ENCODE measurements around the gene C10orf53. TPM values are rescaled to one million over a fixed set of nuclear protein-coding genes. Genes with fewer than 3 reads are reported as not detected.
"Not testable (repeated sequence)": the region's sequence is repeated elsewhere in the genome, so short reads cannot be mapped to it uniquely, and the experiment has no call there.

C10orf53 gene
- total RNA-seq, 2 donors from 2014 or later: not detected

DNA sequence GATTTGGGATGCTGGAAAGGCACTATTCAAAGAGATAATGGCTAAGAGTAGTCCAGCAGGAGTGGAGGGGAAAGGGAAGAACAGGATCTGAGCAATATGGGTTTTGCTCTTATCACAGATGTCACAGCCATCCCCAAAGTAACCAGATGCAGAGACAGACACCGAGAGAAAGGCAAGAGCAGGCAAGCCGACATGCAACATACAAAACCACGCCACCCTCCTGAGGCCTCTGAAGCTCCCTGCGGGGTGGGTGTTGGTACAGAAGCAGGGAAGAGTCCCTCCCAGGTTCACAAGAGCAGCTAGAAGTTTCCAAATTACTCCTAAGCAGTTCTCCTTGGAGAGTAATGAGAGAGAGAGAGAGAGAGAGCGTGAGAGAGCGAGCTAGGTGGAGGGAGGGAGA is 10.8 kb upstream of the C10orf53 start:
- DNase-seq (no peak), ATAC-seq (no peak)
- intact Hi-C loops (cut with DNase I, micrococcal nuclease): no loop called here

DNA sequence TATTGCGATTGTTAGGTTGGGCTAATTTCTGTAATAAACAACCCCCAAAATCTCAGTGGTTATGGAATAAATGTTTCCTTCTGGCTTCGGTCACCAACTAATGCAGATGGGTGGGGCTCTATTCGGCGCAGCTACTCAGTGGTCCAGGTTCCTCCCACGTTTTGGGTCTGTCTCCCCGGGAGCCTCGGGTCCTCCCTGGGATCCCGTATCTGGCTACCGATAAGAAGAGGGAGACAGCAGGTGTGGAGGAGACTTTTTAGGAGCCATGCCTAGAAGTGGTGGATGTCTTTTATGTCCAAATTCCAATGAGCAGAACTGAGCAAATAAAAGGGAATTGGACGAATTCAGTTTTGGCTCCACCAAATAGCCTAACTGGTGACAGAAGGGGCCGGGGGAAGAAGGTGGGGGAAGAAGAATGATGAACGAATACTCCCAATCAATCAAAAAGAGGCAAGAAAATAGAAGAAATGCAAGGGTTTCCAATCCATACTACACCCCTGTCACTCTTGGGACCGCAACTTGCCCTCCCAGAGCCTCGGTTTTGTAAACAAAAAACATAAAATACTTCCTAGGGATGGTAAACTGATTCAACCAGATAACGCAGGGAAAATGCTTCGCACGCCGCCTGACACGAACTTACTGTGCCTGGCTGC is 498 bp upstream of the C10orf53 start:
- no peak for DNase-seq
- intact Hi-C loops (cut with DNase I, micrococcal nuclease): no loop called here
- no peak for ATAC-seq

DNA sequence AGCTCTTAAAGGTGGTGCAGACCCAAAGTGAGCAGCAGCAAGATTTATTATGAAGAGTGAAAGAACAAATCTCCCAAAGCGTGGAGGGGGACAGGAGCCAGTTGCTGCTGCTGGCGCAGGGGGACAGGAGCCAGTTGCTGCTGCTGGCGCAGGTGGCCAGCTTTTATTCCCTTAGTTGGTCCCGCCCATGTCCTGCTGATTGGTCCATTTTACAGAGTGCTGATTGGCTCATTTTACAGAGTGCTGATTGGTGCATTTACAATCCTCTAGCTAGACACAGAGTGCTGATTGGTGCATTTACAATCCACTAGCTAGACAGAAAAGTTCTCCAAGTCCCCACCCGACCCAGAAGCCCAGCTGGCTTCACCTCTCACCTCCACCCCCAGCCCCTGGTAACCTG is 3.0 kb downstream of the C10orf53 start:
- DNase-seq; ATAC-seq; intact Hi-C loops (cut with DNase I, micrococcal nuclease): not testable (repeated sequence)

DNA sequence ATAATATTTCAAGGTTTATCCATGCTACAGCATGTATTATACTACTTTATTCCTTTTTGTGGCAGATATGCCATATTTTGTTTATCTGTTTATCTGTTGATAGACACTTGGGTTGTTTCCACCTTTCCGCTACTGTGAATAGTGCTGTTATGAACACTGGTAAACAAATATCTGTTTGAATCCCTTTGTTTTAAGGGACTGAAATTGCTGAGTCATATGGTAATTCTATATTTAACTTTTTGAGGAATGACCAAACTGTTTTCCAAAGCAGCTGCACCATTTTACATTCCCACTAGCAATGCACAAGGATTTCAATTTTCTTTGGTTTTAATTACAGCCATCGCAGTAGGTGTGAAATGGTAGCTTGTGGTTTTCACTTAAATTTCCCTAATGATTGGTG is 3.4 kb downstream of the C10orf53 start:
- intact Hi-C loops (cut with DNase I, micrococcal nuclease): no loop called here
- DNase-seq: no peak
- no peak for ATAC-seq

DNA sequence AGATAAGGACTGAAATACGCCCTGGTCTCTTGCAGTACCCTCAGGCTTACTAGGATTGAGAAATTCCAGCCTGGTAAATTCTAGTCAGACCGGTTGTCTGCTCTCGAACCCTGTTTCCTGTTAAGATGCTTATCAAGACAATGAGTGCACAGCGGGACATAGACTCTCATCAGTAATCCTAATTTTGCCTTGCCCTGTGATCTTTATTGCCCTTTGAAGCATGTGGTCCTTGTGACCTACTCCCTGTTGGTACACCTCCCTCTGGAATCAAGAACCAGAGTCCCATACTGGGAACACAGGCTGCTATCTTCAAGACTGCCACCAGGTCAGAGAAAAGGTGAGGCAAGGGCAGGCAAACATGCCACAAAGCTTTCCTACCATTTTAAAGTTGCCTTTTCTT is 7.2 kb downstream of the C10orf53 start:
- intact Hi-C loops (cut with DNase I, micrococcal nuclease): no loop called here
- DNase-seq: no peak
- no peak for ATAC-seq

DNA sequence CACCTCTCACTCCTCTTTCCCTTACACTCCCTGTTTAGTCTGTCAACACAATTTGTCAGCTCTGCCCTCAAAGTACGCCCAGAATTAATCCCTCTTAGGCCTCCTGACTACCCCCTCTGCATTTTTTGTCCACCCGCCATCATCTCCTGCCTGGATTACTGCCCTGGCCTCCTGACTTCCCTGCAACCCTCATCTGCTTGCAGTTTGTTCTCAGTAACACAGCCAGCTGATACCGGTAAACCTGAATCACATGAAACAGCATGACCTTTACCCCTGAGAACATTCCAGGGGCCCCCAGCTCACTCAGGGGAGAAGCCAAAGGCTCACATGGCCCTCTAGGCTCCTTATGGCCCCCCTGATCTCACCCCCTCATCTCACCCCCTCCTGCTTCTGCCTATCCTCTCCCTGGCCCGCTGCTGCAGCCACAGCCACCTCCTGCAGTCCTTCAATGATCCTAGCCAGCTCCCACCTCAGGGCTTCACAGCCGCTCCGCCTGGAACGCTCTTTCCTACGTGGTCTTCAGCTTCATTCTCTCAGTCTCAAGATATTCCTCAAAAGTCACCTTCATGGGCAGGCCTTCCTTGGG is 8.9 kb downstream of the C10orf53 start:
- intact Hi-C loops (cut with DNase I, micrococcal nuclease): no loop called here
- DNase-seq (no peak), ATAC-seq (no peak)

DNA sequence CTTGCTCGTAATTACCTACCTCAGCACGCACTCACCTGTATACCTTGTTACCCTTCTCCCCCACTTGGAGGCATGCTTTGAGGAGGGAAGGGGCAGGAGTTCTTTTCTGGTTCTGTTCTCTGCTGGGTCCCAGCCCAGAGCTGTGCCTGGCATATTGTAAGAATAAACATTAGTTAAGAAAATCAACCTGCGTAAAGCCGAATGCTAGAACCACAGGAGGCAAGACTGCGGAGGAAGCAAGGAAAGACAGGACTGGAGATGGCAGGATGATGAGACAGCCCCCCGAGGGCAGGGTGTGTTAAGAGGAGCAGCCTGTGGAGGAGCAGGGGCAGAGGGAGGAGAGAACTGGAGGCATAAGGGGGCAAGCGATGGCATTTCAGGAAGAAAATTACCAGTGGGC is 9.5 kb downstream of the C10orf53 start:
- ATAC-seq (no peak), DNase-seq (no peak)
- intact Hi-C loops (cut with DNase I, micrococcal nuclease): no loop called here

DNA sequence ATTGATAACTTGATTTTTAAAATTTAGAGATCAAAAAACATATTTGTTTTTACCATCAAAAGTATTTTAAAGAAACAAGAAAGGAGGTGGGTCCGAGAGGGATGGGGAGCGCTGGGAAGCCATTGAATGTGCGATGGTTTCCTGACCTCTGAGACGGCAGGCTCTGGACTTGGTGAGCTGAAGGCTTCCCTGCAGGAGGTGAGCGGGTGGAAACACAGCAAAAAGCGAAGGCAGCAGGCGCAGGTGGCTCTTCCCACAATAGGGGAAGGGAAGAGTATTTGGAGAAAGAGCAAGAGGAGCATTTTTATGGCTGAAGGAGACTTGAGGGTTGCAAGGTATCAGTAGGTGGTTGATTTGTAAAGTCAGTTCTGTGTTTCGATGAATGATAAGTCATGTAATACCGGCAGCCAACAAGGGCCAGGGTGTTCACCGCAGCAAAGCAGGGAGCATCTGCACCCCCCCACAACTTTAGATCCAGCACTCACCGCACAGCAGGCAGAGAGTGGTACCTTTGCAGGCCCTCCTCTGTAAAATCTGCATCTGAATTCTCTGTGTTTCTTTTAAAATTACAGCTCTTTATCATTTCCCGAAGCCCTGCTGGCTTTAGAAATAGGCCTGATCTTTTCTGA is 10.5 kb downstream of the C10orf53 start:
- no peak for ATAC-seq
- intact Hi-C loops (cut with DNase I, micrococcal nuclease): no loop called here

DNA sequence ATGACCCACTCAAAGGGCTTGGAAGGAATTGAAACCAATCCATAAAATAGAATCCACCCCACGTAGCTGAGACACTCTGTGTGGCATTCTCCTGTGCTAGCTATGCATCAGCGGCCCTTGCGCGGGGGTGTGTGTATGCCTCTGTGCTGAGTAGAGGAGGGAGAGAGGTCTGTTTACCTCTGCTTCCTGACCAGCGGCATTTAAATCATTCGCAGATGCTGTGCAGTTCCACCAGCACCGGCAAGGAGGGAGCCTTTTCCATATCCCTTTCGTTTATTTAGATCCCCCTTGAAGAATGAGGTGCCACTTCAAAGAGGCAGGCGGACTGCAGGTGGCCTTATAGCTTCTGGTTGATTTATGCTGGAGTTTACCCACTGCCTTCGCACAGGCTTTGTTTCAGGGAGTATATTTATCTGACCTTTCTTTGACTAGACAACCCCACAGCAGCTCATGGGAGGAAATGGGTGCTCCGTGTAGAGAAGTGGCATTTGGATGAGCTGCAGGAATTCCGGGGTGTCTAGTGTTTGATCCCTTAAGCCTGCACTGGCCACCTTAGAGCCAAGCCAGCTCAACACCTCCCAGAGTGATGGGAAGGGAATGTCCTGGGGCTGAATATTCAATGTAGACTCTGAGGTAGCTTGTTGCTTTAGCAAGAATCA is 11.4 kb downstream of the C10orf53 start:
- intact Hi-C loops (cut with DNase I, micrococcal nuclease): no loop called here
- ATAC-seq (no peak), DNase-seq (no peak)

More for the DNA sequence above, 10.5 kb downstream of the C10orf53 start:
- no peak for DNase-seq

DNA sequence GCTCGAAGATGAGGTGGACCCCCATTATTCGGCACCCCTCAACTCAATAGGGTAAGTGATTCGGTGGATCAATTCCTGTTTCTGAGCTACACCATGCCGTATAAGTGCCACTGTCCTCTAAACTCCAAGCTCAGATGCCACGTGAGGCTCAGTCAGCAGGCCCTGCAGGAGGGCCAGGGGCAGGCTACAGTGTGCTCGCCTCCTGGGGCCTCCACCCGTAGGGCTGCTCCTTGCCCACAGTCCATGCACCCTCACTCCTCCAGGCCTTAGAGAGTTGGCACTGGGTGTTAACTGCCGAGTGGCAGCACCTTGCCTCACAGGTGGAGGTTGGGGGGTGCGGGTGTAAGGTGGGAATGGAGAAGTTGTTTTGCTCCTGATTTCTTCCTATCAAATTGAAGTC is 12.1 kb downstream of the C10orf53 start:
- intact Hi-C loops (cut with DNase I, micrococcal nuclease): no loop called here
- DNase-seq (no peak), ATAC-seq (no peak)

DNA sequence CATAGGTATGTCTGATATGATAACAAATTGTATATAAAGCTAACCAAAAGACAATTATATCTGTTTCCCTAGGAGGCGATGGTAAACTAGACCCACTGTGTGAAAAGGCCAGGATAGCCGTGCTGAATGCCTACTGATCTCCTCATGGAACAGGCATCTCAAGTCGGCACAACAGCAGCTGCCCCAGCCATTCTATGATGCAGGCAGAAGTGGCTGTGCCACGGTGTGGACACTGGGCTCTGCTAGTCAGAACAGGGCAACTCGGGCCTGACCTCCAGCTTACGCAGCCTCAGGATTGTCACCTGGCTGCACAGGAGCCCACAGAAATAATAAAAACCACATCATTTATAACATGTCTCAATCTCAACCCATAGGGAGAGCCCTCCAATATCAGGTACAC is 15.0 kb downstream of the C10orf53 start:
- intact Hi-C loops (cut with DNase I, micrococcal nuclease): no loop called here
- DNase-seq (no peak), ATAC-seq (no peak)

DNA sequence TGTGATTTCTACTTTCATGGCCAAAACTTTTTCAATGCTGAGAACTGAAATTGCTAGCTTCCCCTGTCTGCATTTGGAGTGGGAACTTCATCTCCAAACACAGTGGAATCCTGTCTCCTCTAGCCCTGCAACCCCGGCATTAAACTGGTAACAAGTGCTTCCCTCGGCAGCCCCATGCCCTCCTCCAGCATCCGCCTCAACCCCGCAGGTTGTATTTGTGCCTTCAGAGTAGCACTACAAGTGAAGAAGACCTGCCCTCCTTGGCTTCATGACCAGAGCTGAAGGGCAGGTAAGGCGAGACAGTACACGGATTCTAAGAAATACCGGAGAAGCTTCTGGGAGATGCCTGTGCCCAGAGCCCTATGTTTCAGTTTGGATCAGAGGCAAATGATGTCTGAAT is 16.9 kb downstream of the C10orf53 start:
- ATAC-seq (no peak), DNase-seq (no peak)

DNA sequence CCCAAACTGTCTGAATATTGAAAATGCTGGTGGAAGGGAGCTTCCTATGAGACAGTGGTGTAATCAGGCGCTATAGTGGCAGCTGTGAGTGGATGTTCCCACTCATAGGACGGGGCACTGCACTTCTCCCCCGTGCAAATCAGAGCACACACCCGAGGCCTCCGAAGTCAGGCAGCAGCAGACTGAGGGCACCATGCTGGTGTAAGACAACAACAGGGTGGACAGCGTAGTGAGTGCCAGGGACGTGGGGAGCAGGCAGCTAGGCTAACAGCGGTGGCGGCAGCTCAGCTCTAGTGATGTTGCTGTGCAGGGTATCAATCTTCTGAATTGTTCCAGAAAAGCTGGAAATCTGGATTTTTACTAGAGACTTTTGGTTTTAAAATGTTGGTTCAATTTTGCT is 19.2 kb downstream of the C10orf53 start:
- no peak for DNase-seq
- intact Hi-C loops (cut with DNase I, micrococcal nuclease): no loop called here
- no peak for ATAC-seq

More for the DNA sequence above, 16.9 kb downstream of the C10orf53 start:
- intact Hi-C loops (cut with DNase I, micrococcal nuclease): no loop called here

DNA sequence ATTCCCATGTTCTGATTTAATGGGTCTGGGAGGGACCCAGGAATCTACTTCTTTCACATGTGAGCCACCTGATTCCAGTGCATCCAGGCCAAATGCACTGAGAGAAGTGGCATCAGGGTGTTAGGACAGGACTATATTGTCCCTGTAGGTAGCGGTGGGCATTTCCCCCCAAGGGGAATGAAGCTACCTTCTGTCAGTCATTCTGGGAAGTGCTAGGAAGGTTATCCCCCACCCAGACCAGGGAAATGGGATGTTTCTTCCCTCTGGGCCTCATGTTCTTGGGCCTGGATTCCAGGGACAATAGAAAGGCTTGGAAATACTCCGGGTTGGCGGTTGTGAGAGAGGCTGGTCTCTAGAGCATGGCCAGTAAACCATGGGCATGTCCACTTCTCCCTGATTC is 20.8 kb downstream of the C10orf53 start:
- ATAC-seq (no peak), DNase-seq (no peak)
- intact Hi-C loops (cut with DNase I, micrococcal nuclease): no loop called here

DNA sequence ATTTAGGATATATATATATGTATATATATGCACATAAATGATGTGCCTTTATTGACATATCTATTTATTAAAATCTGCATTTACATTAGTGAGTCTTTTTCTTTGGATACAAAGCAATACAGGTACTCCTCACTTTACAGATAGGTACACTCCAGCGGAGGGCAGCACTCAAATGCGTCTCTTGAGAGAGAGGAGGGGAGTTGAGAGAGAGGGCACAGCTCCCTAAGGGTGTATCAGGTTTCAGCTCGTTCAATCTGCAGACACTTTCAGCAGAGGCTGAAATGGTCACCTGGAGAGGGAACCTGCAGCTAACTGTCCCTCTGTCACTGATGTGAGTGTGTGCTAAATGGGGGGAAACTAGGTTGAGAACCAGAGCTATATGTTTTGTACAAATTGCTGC is 21.5 kb downstream of the C10orf53 start:
- intact Hi-C loops (cut with DNase I, micrococcal nuclease): no loop called here
- DNase-seq (no peak), ATAC-seq (no peak)

DNA sequence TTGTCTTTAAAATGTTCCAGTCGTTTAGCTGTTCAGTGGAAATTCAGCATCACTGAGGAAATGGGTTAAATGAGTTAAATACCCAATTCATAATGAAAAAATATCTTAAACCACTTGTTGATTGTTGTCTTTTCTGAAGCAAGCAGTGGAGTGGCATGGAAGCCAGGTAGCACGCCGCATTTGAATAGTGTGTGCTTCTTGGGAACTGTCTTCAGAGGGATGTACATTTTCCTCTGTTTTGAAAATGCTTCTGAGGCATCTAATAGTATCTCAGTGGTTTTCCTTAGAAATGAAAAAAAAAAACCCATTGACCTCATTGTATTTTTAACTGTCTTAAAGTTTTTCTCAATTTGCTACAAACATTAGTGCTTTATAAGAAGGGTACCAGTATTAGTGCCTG is 28.1 kb downstream of the C10orf53 start:
- no peak for ATAC-seq
- intact Hi-C loops (cut with DNase I, micrococcal nuclease): no loop called here

DNA sequence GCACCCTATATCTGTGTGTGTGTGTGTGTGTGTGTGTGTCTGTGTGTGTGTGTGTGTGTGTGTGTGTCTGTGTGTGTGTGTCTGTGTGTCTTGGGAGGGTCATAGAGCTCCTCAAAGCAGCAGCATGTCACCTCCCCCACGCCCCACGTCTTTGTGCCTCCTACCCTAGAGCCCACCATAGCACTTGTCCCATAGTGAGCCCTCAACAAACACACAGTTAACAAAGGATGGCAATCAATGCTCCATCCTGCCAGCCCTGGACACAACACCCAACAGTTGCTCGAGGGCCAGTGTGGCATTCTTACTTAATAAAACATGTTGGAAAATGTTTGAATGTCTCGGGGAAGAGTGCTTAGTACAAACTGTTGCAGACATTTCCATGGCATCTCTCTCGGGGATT is 30.5 kb downstream of the C10orf53 start:
- intact Hi-C loops (cut with DNase I, micrococcal nuclease): no loop called here
- ATAC-seq (no peak), DNase-seq (no peak)

More for the DNA sequence above, 28.1 kb downstream of the C10orf53 start:
- DNase-seq: no peak

DNA sequence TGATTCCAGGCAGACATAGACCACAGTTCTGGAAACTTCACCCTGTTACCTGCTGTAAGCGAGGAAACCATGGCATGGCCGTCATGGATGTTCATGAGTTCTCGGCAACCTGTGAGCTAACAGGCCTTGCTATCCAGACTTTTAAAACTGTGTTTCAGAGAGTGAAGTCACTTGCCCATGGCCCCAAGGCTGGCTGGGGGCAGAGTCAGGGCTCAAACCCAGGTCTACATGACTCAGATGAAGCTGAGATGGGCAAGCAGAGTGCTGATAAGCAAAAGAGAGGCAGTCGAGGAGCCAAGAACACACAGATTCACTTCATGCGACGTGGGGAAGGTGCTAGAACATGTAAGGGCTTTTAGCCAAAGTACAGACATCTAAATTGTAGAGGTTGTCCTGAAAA is 31.5 kb downstream of the C10orf53 start:
- intact Hi-C loops (cut with DNase I, micrococcal nuclease): no loop called here
- ATAC-seq: no peak
- DNase-seq: no peak

DNA sequence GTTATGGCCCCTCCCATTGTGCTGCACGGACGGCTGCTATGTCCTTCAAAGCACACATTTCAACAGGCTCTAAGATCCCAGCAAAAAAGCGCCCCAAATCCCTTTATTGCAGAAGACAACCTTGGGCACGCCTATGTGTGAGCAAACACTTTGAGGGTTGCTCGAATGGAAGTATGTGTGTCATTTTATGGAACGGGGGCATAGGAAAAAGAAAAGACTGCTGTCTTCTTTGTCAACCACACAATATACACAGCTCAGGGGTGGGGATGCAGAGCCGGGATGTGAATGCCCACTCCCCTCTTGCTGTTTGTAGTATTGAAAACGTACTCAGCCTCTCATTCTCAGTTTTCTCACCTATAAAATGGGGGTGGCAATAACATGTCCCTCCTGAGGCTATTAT is 32.0 kb downstream of the C10orf53 start:
- intact Hi-C loops (cut with DNase I, micrococcal nuclease): no loop called here
- no peak for ATAC-seq
- DNase-seq: no peak

DNA sequence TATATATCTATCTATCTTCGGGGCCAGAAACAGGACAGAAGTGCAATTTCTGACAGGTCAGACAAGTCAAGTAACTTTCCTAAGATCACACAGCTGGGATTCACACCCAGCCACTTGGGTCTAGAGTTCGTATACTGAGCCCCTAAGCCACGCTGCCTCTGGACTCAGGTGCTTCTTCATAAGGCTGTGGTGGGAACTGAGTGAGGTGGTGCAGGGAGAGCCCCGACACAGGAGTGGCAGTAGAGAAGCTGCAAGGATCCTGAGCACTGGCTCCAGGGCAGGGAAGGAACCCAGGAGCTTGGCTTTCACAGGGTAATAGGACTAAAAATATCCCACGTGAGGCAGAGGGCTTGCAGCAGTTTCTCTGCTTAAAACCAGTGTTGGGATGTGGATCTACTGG is 33.8 kb downstream of the C10orf53 start:
- DNase-seq: no peak
- intact Hi-C loops (cut with DNase I, micrococcal nuclease): no loop called here
- no peak for ATAC-seq

All from left colon (tissue), 2 donors.